BLaER1 (cell line): Measurements from ENCODE around the gene CPNE7.

Experiments used
- H3K27ac ChIP-seq: shearing (Covaris generic); formaldehyde crosslinking; 2 replicates; pipeline ENCODE4 v1.8.1; 2022
- H3K27me3 ChIP-seq: shearing (Covaris generic); formaldehyde crosslinking; 2 replicates; pipeline ENCODE4 v1.8.1; 2022
- H3K36me3 ChIP-seq: shearing (Covaris generic); formaldehyde crosslinking; 2 replicates; pipeline ENCODE4 v1.8.1; 2022
- H3K4me1 ChIP-seq: shearing (Covaris generic); formaldehyde crosslinking; 2 replicates; pipeline ENCODE4 v1.8.1; 2022
- H3K4me2 ChIP-seq: shearing (Covaris generic); formaldehyde crosslinking; 2 replicates; pipeline ENCODE4 v1.8.1; 2022
- H3K4me3 ChIP-seq: shearing (Covaris generic); formaldehyde crosslinking; 2 replicates; pipeline ENCODE4 v1.8.1; 2022
- H3K9ac ChIP-seq: shearing (Covaris generic); formaldehyde crosslinking; 2 replicates; pipeline ENCODE4 v1.8.1; 2022
- H3K9me3 ChIP-seq: shearing (Covaris generic); formaldehyde crosslinking; 2 replicates; pipeline ENCODE4 v1.8.1; 2022
- H4K20me1 ChIP-seq: shearing (Covaris generic); formaldehyde crosslinking; 2 replicates; pipeline ENCODE4 v1.8.1; 2022
- Cebpa-rat ChIP-seq: shearing (Covaris generic); IDR thresholded peaks from 2 replicates; pipeline ENCODE4 v1.8.1; 2022

The CPNE7 gene

DNA sequence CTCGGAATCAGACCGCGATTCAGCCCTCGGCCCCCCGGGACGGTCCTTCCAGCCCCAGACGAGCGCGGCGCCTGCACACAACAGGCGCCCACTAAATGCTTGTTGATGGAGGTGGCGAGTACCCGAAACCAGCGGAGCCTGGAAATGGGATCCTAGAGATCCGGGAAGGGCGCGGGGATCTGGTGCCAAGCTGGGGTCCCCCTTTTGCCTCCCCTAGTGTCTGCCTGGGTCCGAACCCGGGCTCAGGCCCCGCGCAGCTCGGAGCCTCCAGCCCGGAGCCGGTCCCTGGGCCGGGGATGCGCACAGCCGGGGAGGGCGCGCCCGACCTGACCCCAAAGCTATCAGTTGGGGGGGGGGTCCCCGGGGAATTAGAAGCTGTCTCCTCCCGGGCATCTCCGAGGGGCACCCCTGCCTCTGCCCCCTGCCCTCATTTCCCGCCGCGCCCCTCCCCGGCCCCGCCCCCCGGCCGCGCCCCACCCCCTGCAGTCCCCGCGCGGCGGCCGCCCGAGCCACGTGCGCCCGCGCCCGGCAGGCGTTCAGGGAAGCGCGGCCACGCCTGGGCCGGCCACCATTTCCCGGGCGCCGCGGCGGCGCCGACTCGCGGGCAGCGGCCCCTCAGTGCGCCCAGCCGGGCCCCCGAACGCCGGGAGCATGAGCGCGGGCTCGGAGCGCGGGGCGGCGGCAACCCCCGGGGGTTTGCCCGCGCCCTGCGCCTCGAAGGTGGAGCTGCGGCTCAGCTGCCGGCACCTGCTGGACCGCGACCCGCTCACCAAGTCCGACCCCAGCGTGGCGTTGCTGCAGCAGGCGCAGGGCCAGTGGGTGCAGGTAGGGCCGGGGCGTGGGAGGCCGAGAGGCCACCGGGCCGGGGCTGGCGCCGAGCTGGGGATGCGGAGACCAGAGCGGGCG lies at the start of gene CPNE7:
TSS of gene CPNE7 (plus strand) at position 512 of the 906 bp plus-strand sequence. CDS start at position 652, 140 bp downstream.
- peaks cover 9% of the 10 kb centered on the region for H3K9me3 ChIP-seq
- H3K9ac ChIP-seq = peak within 1 kb of the TSS; percentile 85
- peaks cover 31% of the 10 kb centered on the region for H3K36me3 ChIP-seq
- peak within 1 kb of the TSS; percentile 76 for H3K4me3 ChIP-seq
- no peak for TF ChIP-seq Cebpa-rat
- no peaks in the 10 kb centered on the region for H4K20me1 ChIP-seq
- peak within 1 kb of the TSS; percentile 92 for H3K27ac ChIP-seq
- peaks cover 56% of the 10 kb centered on the region for H3K4me1 ChIP-seq
- peak within 1 kb of the TSS; percentile 100 for H3K4me2 ChIP-seq
- H3K27me3 ChIP-seq = no peaks in the 10 kb centered on the region

DNA sequence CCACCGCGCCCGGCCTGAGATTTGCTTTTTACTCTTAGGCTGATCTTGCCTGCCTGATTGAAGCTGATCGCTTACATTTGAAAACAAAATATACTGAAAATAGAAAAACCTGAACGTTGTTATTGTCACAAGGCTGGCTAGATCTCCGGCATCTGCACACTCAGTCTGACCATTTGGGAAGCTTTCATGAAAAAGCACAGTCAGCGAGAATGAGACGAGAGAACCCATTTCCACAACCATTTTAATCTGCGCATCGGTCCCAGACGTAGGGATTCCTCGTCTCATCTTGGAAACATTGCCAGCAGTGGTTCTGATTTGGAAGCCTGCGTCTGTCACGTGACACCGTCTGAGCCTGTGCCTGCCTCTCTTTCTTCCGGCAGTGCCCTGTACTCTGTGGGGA lies 46.5 kb upstream of the CPNE7 start:
- Histone ChIP-seq H3K4me3 (no peak overlapping the region), H4K20me1 (peaks cover 27% of the 10 kb centered on the region), H3K9me3 (no peaks in the 10 kb centered on the region), H3K4me2 (no peak overlapping the region), H3K27me3 (no peaks in the 10 kb centered on the region), H3K9ac (no peak overlapping the region), H3K4me1 (peaks cover 59% of the 10 kb centered on the region), H3K27ac (no peak overlapping the region), H3K36me3 (peaks cover 89% of the 10 kb centered on the region)
- no peak for TF ChIP-seq Cebpa-rat

DNA sequence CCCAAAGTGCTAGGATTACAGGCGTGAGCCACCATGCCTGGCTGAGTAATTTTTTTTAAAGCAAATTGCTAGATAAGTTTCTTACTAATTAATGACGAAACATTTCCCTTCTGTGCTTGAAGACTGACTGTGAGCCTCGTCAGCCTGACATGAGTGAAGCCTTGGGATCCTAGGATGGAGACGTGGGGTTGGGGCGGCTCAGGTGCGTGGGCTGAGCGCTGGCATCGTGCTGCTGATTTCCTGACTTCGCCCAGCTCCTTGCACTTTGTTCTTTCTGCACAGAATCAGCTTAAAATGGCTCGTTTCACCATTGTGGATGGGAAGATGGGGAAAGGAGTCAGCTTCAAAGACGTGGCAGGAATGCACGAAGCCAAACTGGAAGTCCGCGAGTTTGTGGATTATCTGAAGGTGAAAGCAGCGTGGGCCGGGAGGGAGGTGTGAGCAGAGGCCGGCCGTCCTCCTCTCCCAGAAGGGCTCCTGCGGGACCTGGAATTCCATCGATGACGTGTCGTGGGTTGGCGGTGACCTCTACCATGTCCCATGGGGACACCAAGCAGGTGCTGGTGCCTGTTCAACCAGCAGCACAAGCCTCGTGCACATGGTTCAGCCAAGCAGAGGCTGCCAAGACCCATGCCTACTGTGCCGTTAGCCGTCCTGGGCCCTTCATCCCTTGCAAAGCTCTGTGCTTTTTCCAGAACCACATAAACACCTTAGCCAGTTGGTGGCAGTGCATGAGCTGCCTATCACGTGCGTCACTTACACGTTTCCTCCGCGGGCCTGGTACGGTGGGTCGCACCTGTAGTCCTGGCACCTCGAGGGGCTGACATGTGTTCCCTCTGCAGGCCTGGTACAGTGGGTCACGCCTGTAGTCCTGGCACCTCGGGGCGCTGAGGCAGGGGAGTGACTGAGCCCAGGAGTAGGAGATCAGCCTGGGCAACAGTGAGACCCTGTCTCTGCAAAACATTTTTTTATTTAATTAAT lies 44.9 kb upstream of the CPNE7 start:
- no peak overlapping the region for H3K27ac ChIP-seq
- no peak overlapping the region for H3K4me3 ChIP-seq
- TF ChIP-seq Cebpa-rat = no peak
- H3K4me2 ChIP-seq = no peak overlapping the region
- H3K4me1 ChIP-seq = peaks cover 59% of the 10 kb centered on the region
- H3K36me3 ChIP-seq = peaks cover 91% of the 10 kb centered on the region
- no peaks in the 10 kb centered on the region for H3K9me3 ChIP-seq
- H3K27me3 ChIP-seq = no peaks in the 10 kb centered on the region
- H4K20me1 ChIP-seq = peaks cover 11% of the 10 kb centered on the region
- no peak overlapping the region for H3K9ac ChIP-seq

DNA sequence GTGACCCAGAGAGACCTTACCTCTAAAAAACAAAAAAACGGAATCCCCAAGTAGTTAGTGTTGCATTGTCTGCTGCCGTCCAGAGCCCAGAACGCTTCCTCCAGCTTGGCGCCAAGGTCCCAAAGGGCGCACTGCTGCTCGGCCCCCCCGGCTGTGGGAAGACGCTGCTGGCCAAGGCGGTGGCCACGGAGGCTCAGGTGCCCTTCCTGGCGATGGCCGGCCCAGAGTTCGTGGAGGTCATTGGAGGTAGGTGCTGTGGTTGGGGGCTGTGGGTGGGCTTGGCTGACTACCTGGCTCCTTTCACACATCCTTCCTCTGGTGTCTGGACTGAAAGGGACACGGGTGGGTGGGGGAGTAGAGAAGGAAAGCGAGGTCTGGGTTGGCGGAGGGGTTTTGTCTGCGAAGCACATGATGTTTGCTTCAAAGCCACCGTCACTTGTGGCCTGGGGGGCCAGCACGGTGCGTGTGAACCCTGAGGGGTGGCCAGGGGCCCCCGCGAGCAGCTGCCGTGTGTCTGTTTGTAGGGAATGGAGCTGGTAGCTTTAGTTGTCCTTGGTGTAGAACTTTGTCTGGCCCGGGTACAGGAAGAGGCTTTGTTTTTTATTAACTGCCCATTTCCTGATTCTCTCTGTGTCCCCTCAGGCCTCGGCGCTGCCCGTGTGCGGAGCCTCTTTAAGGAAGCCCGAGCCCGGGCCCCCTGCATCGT lies 43.6 kb upstream of the CPNE7 start:
- Histone ChIP-seq H3K4me3 (no peak overlapping the region), H3K9me3 (no peaks in the 10 kb centered on the region), H3K36me3 (peaks cover 92% of the 10 kb centered on the region), H3K9ac (no peak overlapping the region), H3K27ac (0 out of 2 replicates have a peak overlapping the region, but pooled peaks have one; percentile 22), H4K20me1 (no peaks in the 10 kb centered on the region), H3K4me2 (0 out of 2 replicates have a peak overlapping the region, but pooled peaks have one; percentile 16), H3K4me1 (peaks cover 51% of the 10 kb centered on the region), H3K27me3 (no peaks in the 10 kb centered on the region)
- no peak for TF ChIP-seq Cebpa-rat

DNA sequence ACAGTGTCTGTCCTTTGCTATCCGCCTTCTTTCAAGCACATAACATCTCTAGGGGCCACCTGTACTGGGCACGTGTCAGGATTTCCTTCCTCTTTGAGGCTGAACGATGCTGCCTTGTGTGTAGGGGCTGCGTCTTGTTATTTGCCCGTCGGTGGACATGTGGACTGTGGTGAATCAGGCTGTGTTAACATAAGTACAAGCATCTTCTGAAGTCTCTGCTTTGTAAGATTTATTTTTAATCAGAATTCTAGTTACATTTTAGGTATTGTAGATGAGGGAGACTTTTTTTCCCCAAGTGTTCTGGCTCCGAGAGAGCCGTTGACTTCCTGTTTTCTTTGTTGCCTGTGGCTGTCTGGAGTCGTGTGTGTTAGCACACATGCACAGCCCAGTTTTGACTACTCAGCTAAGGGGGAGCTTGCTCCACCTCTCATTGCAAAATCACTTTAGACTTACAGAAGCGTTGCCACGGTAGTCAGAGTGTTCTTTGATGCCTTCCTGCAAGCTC lies 41.3 kb upstream of the CPNE7 start:
- Histone ChIP-seq H3K27me3 (no peaks in the 10 kb centered on the region), H4K20me1 (0 out of 2 replicates have a peak, but pooled peaks cover 9% of the 10 kb centered on the region), H3K4me1 (peaks cover 51% of the 10 kb centered on the region), H3K4me3 (peak overlapping the region; percentile 5; the same call in 1 of the 2 replicates), H3K36me3 (peaks cover 92% of the 10 kb centered on the region), H3K9me3 (no peaks in the 10 kb centered on the region), H3K27ac (peak overlapping the region; percentile 84), H3K9ac (peak overlapping the region; percentile 60), H3K4me2 (peak overlapping the region; percentile 77)
- TF ChIP-seq Cebpa-rat = peak; percentile 86

- H3K27me3 ChIP-seq = no peaks in the 10 kb centered on the region
- H3K4me3 ChIP-seq = no peak overlapping the region
- no peak for TF ChIP-seq Cebpa-rat
- no peak overlapping the region for H3K4me2 ChIP-seq
- peaks cover 43% of the 10 kb centered on the region for H3K4me1 ChIP-seq
- H4K20me1 ChIP-seq = peaks cover 10% of the 10 kb centered on the region; the same call in 1 of the 2 replicates
- no peak overlapping the region for H3K9ac ChIP-seq
- peak overlapping the region; percentile 84; the same call in 1 of the 2 replicates for H3K27ac ChIP-seq
- H3K9me3 ChIP-seq = no peaks in the 10 kb centered on the region
- H3K36me3 ChIP-seq = peaks cover 93% of the 10 kb centered on the region
These were observed 39.2 kb upstream of the CPNE7 start for GRCh38 chr16:89536371-89536770.

DNA sequence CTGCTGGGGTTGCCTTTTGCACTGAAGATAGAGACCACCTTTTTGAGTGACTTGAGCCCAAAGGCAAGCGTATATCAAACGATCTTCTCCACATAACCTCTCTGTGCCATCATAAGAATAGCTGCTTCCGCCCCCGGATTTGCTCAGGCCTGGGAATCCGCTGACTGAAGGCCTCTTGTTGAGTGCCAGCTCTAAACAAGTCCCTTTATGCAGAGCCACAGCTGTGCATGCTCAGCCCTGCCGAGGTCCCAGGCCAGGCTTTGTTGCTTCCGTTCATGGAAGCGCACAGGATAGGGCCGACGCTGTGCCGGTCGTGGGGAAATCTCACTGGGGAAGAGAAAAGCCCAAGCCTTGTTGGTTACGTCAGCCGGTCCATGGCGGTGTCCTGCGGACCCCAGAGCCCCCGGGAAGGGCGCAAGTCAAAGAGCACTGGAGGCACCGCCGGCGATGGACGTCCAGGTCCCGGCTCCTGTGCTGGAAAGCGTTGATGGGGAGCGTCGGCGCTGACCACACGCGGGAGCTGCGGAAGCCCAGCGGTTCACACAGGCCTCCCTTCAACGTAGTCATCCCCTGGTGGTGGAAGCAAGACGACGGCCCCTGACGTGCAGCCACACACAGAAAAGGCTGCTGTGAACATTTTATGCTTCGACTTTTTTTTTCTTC lies 38.5 kb upstream of the CPNE7 start:
- Histone ChIP-seq H3K4me3 (no peak overlapping the region), H3K27me3 (no peaks in the 10 kb centered on the region), H3K4me2 (no peak overlapping the region), H3K9ac (no peak overlapping the region), H3K4me1 (peaks cover 37% of the 10 kb centered on the region), H3K27ac (no peak overlapping the region), H4K20me1 (peaks cover 16% of the 10 kb centered on the region), H3K36me3 (peaks cover 93% of the 10 kb centered on the region), H3K9me3 (no peaks in the 10 kb centered on the region)
- TF ChIP-seq Cebpa-rat = no peak

DNA sequence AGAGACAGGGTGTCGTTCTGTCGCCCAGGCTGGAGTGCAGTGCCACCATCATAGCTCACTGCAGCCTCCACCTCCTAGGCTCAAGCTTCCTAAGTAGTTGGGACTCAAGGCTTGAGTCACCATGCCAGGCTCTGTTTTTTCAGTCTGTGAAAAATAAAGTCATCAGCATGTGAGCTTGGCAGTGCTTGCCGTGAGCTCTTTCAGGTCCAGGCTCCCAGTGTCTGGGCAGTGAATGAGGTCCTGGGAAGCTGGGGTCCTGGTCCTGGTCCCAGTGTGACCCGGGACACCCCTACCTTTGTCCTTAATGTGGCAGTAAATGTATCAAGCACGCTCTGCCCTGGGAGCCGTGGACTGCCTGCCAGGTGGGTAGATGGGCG lies 38.0 kb upstream of the CPNE7 start:
- H3K27ac ChIP-seq = no peak overlapping the region
- TF ChIP-seq Cebpa-rat = no peak
- peaks cover 32% of the 10 kb centered on the region for H3K4me1 ChIP-seq
- peaks cover 20% of the 10 kb centered on the region for H4K20me1 ChIP-seq
- no peaks in the 10 kb centered on the region for H3K9me3 ChIP-seq
- no peak overlapping the region for H3K4me2 ChIP-seq
- no peak overlapping the region for H3K4me3 ChIP-seq
- H3K27me3 ChIP-seq = no peaks in the 10 kb centered on the region
- no peak overlapping the region for H3K9ac ChIP-seq
- peaks cover 93% of the 10 kb centered on the region for H3K36me3 ChIP-seq
